Ascending aorta (tissue), 2 donors: ENCODE measurements around the gene AGTR1. TPM values are rescaled to one million over a fixed set of nuclear protein-coding genes. Genes with fewer than 3 reads are reported as not detected.

Source experiments
- DNase-seq, 2 donors: peaks; one replicate each; pipeline ENCODE4 v3.0.0-alpha.2; 2019; ENCODE audit warnings: low spot score in 2 of 2
- H3K27ac ChIP-seq, 2 donors: fragments of 200-600 bp; sonication (generic); one replicate each; pipeline ENCODE4 v1.5.1; 2016 to 2017; ENCODE audit warnings: mild to moderate bottlenecking in 1 of 2
- H3K27me3 ChIP-seq: fragments of 200-600 bp; sonication (generic); one replicate; pipeline ENCODE4 v1.5.1; 2017
- H3K36me3 ChIP-seq, 2 donors: fragments of 200-600 bp; sonication (generic); one replicate each; pipeline ENCODE4 v1.5.1; 2016
- H3K4me1 ChIP-seq, 2 donors: fragments of 200-600 bp; sonication (generic); one replicate each; pipeline ENCODE4 v1.5.1; 2016 to 2017; ENCODE audit warnings: mild to moderate bottlenecking in 1 of 2
- H3K4me3 ChIP-seq, 2 donors: fragments of 200-600 bp; sonication (generic); one replicate each; pipeline ENCODE4 v1.5.1; 2016 to 2017; ENCODE audit warnings: mild to moderate bottlenecking in 1 of 2
- H3K9me3 ChIP-seq, 2 donors: fragments of 200-600 bp; sonication (generic); one replicate each; pipeline ENCODE4 v1.5.1; 2016
- intact Hi-C: fragments of 100-400 bp; cut with DNase I; formaldehyde crosslinking; loops from one replicate; pipeline ENCODE4 v1.15.1; 2023
- total RNA-seq: library from RNA; depleted of rRNA; stranded (reverse); fragments of >200 nt; gene quantifications from one replicate; pipeline ENCODE4 v1.1.0, GENCODE V29; 2016
- TF ChIP-seq, protein P1 (sequence below), 3 experiments: fragments of 200-600 bp in 2 of 3; fragments of 450-650 bp in 1 of 3; sonication (generic) in 2 of 3; IDR thresholded peaks; one replicate each; pipeline ENCODE4 v1.5.1; 2016 to 2019; ENCODE audit warnings: antibody characterized with exemption in 3 of 3, mild to moderate bottlenecking in 1 of 3, moderate library complexity in 1 of 3

The AGTR1 gene
- total RNA-seq, 1 donor from 2014 or later, result 20.0 TPM

DNA sequence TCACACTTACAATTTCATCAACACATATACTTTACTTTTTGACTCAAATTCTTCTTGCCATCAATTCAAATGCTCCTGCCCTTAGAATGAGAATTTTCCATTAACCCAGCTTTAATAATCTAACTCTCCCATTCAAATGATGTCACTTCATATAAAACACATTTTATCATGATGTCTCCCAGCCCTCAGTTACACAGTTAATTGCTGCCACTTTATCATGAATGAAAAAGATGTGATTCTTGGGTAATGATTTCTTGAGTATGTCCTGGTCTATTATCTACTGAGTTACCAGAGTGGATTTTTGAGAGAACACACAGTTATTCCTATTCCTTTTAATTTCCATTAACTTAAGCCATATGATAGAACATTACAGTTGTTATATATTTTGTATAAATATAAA is 7.6 kb downstream of the AGTR1 start:
- no peak overlapping the region for H3K4me3 ChIP-seq
- no peaks in the 10 kb centered on the region for H3K4me1 ChIP-seq
- no peak for DNase-seq
- TF ChIP-seq, protein P1, sequence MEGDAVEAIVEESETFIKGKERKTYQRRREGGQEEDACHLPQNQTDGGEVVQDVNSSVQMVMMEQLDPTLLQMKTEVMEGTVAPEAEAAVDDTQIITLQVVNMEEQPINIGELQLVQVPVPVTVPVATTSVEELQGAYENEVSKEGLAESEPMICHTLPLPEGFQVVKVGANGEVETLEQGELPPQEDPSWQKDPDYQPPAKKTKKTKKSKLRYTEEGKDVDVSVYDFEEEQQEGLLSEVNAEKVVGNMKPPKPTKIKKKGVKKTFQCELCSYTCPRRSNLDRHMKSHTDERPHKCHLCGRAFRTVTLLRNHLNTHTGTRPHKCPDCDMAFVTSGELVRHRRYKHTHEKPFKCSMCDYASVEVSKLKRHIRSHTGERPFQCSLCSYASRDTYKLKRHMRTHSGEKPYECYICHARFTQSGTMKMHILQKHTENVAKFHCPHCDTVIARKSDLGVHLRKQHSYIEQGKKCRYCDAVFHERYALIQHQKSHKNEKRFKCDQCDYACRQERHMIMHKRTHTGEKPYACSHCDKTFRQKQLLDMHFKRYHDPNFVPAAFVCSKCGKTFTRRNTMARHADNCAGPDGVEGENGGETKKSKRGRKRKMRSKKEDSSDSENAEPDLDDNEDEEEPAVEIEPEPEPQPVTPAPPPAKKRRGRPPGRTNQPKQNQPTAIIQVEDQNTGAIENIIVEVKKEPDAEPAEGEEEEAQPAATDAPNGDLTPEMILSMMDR (IDR thresholded peaks at IDR 0.05), result no peak
- H3K36me3 ChIP-seq, result no peaks in the 10 kb centered on the region
- no peaks in the 10 kb centered on the region for H3K27me3 ChIP-seq
- H3K9me3 ChIP-seq, result no peaks in the 10 kb centered on the region
- H3K27ac ChIP-seq, result no peak overlapping the region
- intact Hi-C loops, result no loop called here

DNA sequence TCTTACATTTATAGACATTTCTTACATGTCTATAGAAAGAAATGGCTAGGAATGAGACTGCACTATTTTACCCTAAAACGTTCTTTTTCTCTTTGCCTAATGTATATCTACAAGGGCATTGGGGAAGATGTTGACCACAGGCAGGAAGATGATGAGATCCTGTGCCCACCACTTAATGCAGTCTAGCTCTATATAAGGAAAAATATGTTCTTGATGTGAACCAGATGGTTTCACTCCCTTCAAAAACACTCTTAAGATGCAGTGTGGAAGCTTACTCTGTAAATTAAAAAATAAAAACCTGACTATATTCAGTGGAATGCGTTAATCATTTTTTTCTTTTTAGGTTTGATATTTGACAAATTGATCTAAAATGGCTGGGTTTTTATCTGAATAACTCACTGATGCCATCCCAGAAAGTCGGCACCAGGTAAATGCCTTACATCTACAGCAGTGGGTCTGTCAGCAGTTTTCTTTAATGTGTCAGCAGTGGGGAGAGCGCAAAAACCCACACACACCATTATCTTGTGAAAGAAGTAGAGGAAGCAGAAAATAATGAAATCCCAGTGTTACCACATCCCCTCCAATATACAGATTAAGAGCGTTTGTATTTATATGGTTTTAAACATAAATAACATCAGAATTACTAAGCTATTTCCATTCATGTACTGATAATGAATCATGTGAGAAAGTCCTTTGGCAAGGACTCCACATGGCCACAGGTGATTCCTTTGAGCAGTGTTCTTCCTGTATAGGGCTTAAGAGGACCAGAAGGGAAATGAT is 10.1 kb downstream of the AGTR1 start:
- Histone ChIP-seq H3K9me3 (no peaks in the 10 kb centered on the region), H3K4me1 (no peaks in the 10 kb centered on the region), H3K4me3 (no peak overlapping the region), H3K36me3 (no peaks in the 10 kb centered on the region), H3K27ac (no peak overlapping the region), H3K27me3 (no peaks in the 10 kb centered on the region)
- TF ChIP-seq, protein P1 (IDR thresholded peaks at IDR 0.05), result no peak
- DNase-seq, result no peak
- intact Hi-C loops, result no loop called here

DNA sequence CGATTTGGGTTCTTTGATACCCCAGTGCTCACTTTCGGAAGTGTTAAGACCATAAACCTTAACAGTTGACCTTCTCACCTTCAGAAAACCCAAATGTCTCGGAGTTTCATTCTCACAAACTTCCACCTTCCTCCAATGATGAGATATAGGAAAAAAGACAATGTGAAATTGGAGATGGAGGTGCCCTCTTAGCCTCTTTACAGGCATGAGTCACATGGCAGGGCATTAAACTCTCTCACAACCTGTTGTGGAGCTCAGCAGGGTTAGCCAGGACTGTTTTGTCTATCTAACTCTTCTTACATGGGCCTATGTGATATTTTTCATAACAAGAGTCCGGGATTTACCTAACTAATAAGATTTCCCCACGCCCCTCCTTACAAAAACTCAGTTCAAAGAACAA is 10.7 kb downstream of the AGTR1 start:
- intact Hi-C loops, result no loop called here
- Histone ChIP-seq H3K27ac (no peak overlapping the region), H3K36me3 (no peaks in the 10 kb centered on the region), H3K4me3 (no peak overlapping the region), H3K4me1 (no peaks in the 10 kb centered on the region), H3K9me3 (no peaks in the 10 kb centered on the region), H3K27me3 (no peaks in the 10 kb centered on the region)
- TF ChIP-seq, protein P1 (IDR thresholded peaks at IDR 0.05), result no peak
- no peak for DNase-seq

DNA sequence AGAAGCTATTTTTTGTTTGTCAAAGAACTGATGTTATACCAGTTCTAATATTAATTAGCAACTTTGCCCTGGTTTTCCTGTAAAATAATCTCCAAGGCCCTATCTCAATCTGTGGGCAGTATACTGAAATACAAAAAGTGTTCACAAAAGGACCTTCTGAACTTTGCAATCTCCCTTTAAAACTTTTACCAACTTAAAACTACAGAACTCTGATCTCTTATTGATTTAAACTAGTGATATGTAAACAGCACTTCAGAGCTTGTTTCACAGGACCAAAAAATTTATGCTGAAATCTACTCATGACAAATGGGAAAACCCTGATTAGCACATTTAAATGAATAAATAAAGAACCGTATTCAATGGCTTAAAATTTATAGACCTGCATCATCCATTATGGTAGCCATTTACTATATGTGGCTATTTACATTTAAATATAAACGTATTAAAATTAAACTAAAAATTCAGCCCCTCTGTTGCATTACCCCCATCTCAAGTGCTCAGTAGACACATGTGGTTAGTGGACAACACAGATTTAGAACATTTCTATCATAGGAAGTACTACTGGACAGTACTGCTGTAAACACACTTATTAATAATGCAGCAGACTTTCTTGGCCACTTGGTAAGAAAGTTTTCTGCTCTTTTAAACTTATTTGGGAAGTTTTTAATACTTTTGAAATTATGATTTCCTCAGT is 12.0 kb downstream of the AGTR1 start:
- Histone ChIP-seq H3K4me1 (no peaks in the 10 kb centered on the region), H3K27me3 (no peaks in the 10 kb centered on the region), H3K27ac (no peak overlapping the region), H3K4me3 (no peak overlapping the region), H3K36me3 (no peaks in the 10 kb centered on the region), H3K9me3 (no peaks in the 10 kb centered on the region)
- intact Hi-C loops, result loop anchor here (10.0 kb wide), 1 partner anchor 235 kb away; no protein-coding TSS in a partner anchor
- TF ChIP-seq, protein P1 (IDR thresholded peaks at IDR 0.05), result no peak
- no peak for DNase-seq

DNA sequence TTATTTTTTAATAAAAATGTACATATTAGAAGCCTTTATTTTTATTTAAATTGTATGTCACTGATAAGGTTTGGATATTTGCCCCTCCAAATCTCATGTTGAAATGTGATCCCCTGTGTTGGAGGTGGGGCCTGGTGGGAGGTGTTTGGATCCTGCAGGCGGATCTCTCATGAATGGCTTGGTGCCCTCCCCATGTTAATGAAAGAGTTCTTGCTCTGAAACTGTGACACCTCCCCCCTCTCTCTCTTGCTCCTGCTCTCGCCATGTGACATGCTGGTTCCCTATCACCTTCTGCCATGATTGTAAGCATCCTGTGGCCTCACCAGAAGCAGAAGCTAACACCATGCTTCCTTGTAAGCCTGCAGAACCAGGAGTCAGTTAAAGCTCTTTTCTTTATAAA is 13.0 kb downstream of the AGTR1 start:
- Histone ChIP-seq H3K4me3 (no peak overlapping the region), H3K9me3 (no peaks in the 10 kb centered on the region), H3K27ac (no peak overlapping the region), H3K4me1 (no peaks in the 10 kb centered on the region), H3K36me3 (no peaks in the 10 kb centered on the region), H3K27me3 (no peaks in the 10 kb centered on the region)
- no peak for DNase-seq
- TF ChIP-seq, protein P1 (IDR thresholded peaks at IDR 0.05), result no peak
- intact Hi-C loops, result loop anchor here (10.0 kb wide), 1 partner anchor 234 kb away; no protein-coding TSS in a partner anchor
